Prostate gland (tissue), 2 donors: ENCODE data around the gene PTPN1. TPM values are rescaled to one million over a fixed set of nuclear protein-coding genes. Genes with fewer than 3 reads are reported as not detected.

Experiments used
- DNase-seq: peaks from one replicate; pipeline ENCODE4 v3.0.0-alpha.2; 2019; ENCODE audit warnings: low spot score
- H3K27ac ChIP-seq, 2 donors: fragments of 200-600 bp; sonication (generic); 2 replicates each; pipeline ENCODE4 v1.5.1; 2017 to 2019
- H3K27me3 ChIP-seq: fragments of 200-600 bp; sonication (generic); replicated peaks from 2 replicates; pipeline ENCODE4 v1.5.1; 2019; ENCODE audit not compliant: insufficient read depth
- H3K36me3 ChIP-seq, 2 donors: fragments of 200-600 bp; sonication (generic); 1 replicate in 1 of 2; 2 replicates in 1 of 2; pipeline versions ENCODE4 v1.5.1 to v1.8.1; 2017 to 2019
- H3K4me1 ChIP-seq: fragments of 200-600 bp; sonication (generic); replicated peaks from 2 replicates; pipeline ENCODE4 v1.5.1; 2019
- H3K4me3 ChIP-seq, 2 donors: fragments of 200-600 bp; sonication (generic); 2 replicates each; pipeline ENCODE4 v1.5.1; 2017 to 2019
- H3K9me3 ChIP-seq: fragments of 200-600 bp; sonication (generic); 2 replicates; pipeline ENCODE4 v1.5.1; 2017
- CTCF ChIP-seq, 4 experiments: fragments of 200-600 bp in 2 of 4; fragments of 450-650 bp in 2 of 4; sonication (generic) in 2 of 4; IDR thresholded peaks; 1 replicate in 3 of 4; 2 replicates in 1 of 4; pipeline ENCODE4 v1.5.1; 2016 to 2019; ENCODE audit warnings: antibody characterized with exemption in 4 of 4, mild to moderate bottlenecking in 2 of 4, moderate library complexity in 2 of 4
- POLR2A ChIP-seq: fragments of 450-650 bp; IDR thresholded peaks from one replicate; pipeline ENCODE4 v1.6.1; 2016; ENCODE audit warnings: antibody characterized with exemption, mild to moderate bottlenecking
- POLR2AphosphoS5 ChIP-seq: sonication (generic); formaldehyde crosslinking; IDR thresholded peaks from one replicate; pipeline ENCODE4 v1.6.1; 2017; ENCODE audit warnings: antibody characterized with exemption
- WGBS: methylation state at CpG from one replicate; pipeline ENCODE4 v1.1.5; 2018; 5-methylcytosine and 5-hydroxymethylcytosine counted together
- intact Hi-C: fragments of 100-400 bp; cut with DNase I; formaldehyde crosslinking; loops from one replicate; pipeline ENCODE4 v1.14.2; 2022
- total RNA-seq, 2 donors: library from RNA; depleted of rRNA; stranded (reverse); fragments of >200 nt; gene quantifications; one replicate each; pipeline ENCODE4 v1.1.0, GENCODE V29; 2016

PTPN1 gene
- total RNA-seq, 2 donors from 2014 or later = 28.5 to 46.6 TPM

- H3K4me1 ChIP-seq = no peaks in the 10 kb centered on the region
- WGBS = 91% methylated on average over 4 of the region's 4 CpGs
- H3K9me3 ChIP-seq = no peaks in the 10 kb centered on the region
- TF ChIP-seq CTCF (IDR thresholded peaks at IDR 0.05) (no peak), POLR2AphosphoS5 (no peak), POLR2A (no peak)
- no peak for DNase-seq
- no peak overlapping the region for H3K4me3 ChIP-seq
- H3K27me3 ChIP-seq = no peaks in the 10 kb centered on the region
- intact Hi-C loops = no loop called here
- H3K36me3 ChIP-seq = no peaks in the 10 kb centered on the region
- no peak overlapping the region for H3K27ac ChIP-seq
Measured at GRCh38 chr20:50621068-50621665, 111.0 kb downstream of the PTPN1 start.

- TF ChIP-seq CTCF (IDR thresholded peaks at IDR 0.05) = no peak
- peak; percentile 65 for TF ChIP-seq POLR2AphosphoS5
- TF ChIP-seq POLR2A = no peak
- peak; percentile 63 for DNase-seq
- Histone ChIP-seq H3K9me3 (no peaks in the 10 kb centered on the region), H3K4me1 (no peaks in the 10 kb centered on the region), H3K27ac (no peak overlapping the region), H3K4me3 (no peak overlapping the region), H3K27me3 (no peaks in the 10 kb centered on the region), H3K36me3 (no peaks in the 10 kb centered on the region)
- 64% methylated on average over 18 of the region's 18 CpGs for WGBS
- intact Hi-C loops = loop anchor here (5.0 kb wide), 1 partner anchor 88 kb away; no protein-coding TSS in a partner anchor
Measured at GRCh38 chr20:50624351-50625016, 114.3 kb downstream of the PTPN1 start.

- WGBS = 32% methylated on average over 15 of the region's 15 CpGs
- DNase-seq = no peak
- H3K27ac ChIP-seq = no peak overlapping the region
Measured at GRCh38 chr20:50625986-50626677, 115.9 kb downstream of the PTPN1 start.

GRCh38 chr20:50627747-50628146 is 117.6 kb downstream of the PTPN1 start:
- TF ChIP-seq CTCF (IDR thresholded peaks at IDR 0.05) = no peak
- no peak for TF ChIP-seq POLR2A
- TF ChIP-seq POLR2AphosphoS5 = no peak
- 94% methylated on average over 9 of the region's 9 CpGs for WGBS
- intact Hi-C loops = loop anchor here (5.0 kb wide), 1 partner anchor 85 kb away; no protein-coding TSS in a partner anchor

More at GRCh38 chr20:50625986-50626677, 115.9 kb downstream of the PTPN1 start:
- TF ChIP-seq CTCF (IDR thresholded peaks at IDR 0.05) (peak in 3 of 4 experiments; percentile 24 to 54 (median 40)), POLR2AphosphoS5 (no peak)
- H3K36me3 ChIP-seq = no peaks in the 10 kb centered on the region
- intact Hi-C loops = loop anchor here (5.0 kb wide), 1 partner anchor 86 kb away; no protein-coding TSS in a partner anchor
- no peaks in the 10 kb centered on the region for H3K27me3 ChIP-seq
- no peak overlapping the region for H3K4me3 ChIP-seq
- H3K4me1 ChIP-seq = no peaks in the 10 kb centered on the region
- H3K9me3 ChIP-seq = no peaks in the 10 kb centered on the region

More at GRCh38 chr20:50627747-50628146, 117.6 kb downstream of the PTPN1 start:
- Histone ChIP-seq H3K27ac (no peak overlapping the region), H3K36me3 (no peaks in the 10 kb centered on the region), H3K27me3 (no peaks in the 10 kb centered on the region), H3K4me3 (no peak overlapping the region), H3K4me1 (no peaks in the 10 kb centered on the region), H3K9me3 (no peaks in the 10 kb centered on the region)
- no peak for DNase-seq
